Eye (tissue), 1 donor: ENCODE results near the gene UBE2D2.
"Not testable (repeated sequence)": the region's sequence is repeated elsewhere in the genome, so short reads cannot be mapped to it uniquely, and the experiment has no call there.

ENCODE experiments used
- DNase-seq: peaks from one replicate; pipeline ENCODE4 v3.0.0-alpha.2; 2015

UBE2D2 gene

DNA sequence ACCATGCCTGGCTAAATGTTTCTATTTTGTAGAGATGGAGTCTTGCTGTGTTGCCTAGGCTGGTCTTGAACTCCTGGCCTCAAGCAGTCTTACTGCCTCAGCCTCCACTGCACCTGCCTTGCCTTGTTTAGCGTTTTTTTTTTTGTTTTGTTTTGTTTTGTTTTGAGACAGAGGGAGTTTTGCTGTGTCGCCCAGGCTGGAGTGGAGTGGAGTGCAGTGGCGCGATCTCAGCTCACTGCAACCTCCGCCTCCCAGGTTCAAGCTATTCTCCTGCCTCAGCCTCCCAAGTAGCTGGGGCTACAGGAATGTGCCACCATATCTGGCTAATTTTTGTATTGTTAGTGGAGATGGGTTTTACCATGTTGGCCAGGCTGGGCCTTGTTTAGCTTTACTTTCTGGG lies 27.0 kb downstream of the UBE2D2 start:
- DNase-seq: not testable (repeated sequence)

DNA sequence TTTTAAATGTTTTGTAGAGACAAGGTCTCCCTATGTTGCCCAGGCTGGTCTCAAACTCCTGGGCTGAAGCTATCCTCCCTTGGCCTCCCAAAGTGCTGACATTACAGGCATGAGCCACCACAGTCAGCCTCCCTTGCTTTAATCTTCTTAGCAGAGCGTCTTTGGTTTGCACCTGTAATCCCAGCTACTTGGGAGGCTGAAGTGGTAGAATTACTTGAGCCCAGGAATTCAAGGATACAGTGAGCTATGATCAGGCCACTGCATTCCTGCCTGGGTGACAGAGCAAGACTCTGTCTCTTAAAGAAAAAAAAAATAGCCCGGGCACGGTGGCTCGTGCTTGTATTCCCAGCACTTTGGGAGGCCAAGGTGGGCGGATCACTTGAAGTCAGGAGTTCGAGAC lies 27.8 kb downstream of the UBE2D2 start:
- no peak for DNase-seq

DNA sequence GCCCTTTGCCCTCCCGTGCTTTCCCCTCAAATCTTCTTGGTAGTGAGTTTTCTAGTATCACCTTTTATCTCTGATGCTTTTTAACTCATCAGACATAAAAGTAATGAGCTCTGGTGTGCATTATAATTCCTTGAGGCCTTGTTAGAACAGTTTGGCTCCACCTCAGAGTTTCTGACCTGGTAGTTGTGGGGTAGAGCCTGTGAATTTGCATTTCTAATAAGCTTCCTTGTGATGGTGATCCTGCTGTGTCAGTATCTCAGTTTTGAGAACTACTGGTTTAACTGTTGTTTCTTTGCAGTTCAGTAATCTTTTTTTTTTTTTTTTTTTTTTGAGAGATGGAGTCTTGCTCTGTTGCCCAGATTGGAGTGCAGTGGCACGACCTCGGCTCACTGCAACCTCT lies 31.1 kb downstream of the UBE2D2 start:
- no peak for DNase-seq

DNA sequence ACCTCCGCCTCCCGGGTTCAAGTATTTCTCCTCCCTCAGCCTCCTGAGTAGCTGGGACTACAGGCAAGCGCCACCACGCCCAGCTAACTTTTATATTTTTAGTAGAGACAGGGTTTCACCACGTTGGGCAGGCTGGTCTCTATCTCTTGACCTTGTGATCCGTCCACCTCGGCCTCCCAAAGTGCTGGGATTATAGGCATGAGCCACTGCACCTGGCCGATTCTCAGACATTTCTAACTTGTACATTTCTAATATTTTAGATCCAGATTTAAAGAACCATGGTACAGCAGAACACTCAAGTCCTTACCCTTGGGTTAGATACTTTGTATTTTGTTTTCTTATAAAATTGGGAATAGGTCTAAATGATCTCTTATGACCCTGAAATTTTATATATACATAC lies 31.9 kb downstream of the UBE2D2 start:
- DNase-seq: not testable (repeated sequence)

DNA sequence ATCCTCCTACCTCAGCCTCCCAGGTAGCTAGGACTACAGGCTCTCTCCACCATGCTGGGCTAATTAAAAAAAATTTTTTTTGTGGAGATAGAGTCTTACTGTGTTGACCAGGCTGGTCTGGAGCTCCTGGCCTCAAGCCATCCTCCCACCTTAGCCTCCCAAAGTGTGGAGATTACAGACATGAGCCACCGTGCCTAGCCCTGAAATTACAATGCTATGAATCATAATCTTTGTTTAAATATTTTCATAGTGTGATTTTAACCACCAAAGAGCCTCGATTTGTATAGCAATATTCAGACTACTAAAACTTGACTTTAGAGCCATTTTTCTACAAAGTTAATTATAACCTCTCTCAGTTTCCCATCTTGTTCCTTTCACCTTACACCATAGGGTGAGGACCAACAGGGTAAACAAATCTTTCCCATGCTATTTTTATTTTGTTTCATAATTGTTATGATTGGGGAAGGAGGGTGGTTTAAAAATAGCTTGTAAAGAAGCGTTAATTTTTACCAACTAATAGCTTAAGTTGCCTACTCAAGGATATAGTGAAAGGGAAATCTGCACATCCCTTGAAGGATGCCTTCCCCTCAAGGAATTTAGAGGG lies 32.7 kb downstream of the UBE2D2 start:
- DNase-seq: no peak

DNA sequence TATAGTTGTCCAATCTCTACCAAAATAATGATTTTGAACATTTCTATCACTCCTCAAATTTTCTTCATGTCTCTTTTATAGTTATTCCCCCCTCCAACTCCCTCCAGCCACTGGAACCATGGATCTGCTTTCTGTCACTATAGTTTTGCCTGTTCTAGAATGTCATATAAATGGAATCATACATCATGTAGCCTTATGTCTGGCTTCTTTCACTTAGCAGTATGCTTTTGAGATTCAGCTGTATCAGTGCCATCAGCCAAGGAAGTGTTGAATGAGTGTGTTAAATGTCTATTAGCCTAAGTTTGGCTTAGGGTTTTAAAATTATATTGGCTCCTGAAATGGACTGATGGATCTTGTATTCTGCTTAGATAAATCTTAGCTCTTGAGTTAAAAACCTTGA lies 36.0 kb downstream of the UBE2D2 start:
- no peak for DNase-seq

DNA sequence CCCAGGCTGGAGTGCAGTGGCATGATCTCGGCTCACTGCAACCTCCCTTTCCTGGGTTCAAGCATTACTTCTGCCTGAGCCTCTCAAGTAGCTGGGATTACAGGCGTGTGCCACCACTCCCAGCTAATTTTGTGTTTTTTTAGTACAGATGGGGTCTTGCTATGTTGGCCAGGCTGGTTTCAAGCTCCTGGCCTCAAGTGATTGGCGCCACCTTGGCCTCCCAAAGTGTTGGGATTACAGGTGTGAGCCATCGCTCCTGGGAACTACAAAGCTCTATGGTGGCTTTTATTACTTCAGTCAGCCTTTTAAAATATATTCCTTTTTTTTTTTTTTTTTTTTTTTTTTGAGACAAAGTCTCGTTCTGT lies 37.4 kb downstream of the UBE2D2 start:
- not testable (repeated sequence) for DNase-seq

DNA sequence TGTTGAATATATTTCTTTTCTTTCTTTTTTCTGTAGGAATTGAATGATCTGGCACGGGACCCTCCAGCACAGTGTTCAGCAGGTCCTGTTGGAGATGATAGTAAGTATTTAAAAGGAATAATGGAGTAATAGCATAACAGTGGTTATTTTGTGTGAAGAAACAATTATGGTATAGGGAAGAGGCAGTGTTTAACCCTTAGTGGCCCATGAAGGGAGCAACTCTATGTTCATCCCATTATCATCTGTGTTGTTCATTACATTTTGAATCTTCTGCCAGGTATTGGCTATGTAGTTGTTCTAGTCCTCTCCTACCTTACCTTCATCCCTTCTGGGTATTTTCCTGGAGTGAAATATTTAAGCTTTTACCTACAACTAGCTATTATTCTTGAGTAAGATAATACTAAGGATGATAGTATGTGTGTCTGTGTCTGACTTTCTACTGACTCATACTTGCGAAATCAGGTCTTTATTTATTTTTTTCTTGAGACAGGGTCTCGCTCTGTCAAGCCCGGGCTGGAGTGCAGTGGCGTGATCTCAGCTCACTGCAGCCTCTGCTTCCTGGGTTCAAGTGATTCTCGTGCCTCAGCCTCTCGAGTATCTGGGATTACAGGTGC lies 39.3 kb downstream of the UBE2D2 start:
- DNase-seq: no peak

DNA sequence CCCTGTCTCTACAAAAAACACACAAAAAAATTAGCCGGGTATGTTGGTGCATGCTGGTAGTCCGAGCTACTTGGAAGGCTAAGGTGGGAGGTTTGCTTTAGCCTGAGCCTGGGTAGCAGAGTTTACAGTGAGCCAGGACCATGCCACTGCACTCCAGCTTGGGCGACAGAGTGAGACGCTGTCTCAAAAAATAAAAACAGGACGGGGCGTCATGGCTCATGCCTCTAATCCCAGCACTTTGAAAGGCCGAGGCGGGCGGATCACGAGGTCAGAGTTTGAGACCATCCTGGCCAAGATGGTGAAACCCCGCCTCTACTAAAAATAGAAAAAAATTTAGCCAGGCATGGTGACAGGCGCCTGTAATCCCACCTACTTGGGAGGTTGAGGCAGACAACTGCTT lies 40.3 kb downstream of the UBE2D2 start:
- DNase-seq: no peak

DNA sequence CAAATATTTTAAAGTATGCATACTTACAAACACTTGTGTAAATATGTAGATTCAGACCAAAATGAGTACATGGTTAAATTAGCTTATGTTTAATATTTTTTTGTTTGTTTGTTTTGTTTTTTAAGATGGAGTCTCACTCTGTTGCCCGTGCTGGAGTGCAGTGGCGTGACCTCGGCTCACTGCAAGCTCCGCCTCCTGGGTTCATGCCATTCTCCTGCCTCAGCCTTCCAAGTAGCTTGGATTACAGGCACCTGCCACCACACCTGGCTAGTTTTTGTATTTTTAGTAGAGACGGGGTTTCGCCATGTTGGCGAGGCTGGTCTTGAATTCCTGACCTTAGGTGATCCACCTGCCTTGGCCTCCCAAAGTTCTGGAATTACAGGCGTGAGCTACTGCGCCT lies 40.8 kb downstream of the UBE2D2 start:
- not testable (repeated sequence) for DNase-seq

DNA sequence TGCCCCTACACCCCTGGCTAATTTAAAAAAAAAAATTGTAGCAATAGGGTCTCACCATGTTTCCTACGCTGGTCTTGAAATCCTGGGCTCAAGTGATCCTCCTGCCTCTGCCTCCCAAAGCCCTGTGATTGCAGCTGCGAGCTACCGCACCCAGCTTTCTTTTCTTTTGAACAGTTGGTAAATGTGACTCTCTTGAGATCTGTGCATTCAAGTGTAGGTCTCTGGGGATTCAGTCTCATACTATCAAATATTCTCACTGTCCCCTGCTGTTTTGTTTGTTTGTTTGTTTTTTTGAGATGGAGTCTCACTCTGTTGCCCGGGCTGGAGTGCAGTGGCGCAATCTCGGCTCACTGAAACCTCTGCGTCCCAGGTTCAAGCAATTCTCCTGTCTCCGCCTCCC lies 44.7 kb downstream of the UBE2D2 start:
- DNase-seq: no peak

DNA sequence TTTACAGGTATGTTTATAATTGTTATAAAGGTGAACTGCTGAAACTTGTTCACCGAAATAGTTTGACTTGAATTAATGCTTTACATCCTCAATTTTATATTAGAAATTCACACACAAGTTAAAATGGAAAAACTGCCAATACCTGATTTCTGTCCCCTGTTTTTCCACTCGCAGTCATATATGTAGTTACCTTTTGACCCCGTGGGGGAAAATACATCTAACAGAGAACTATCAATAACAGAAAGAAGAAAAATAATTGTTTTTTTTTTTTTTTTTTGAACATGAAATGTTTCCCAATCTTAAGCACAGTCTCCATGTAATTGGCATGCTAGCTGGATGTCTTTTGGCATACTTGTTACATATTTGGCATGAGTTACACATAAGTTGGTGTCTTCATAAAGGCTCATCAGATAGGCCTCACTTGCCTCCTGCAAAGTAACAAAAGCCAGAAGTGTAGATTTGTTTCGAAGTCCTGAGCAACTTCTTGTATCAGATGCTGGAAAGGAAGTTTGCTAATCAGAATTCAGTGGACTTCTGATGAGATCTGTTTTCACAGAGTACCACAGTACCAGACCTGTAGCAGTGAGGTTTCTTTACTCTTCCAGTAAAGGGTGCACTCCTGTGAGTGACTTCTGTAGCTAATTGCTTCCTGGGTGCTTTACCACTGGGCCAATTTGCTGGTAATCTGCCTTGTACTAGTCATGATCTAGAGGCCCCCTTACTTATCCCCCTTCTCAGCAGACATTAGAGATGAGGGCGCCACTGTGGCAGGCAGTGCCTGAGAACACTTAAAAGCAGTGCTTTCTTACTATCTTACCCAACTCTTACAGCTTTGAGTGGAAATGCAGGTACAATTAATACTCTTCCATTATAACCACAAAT lies 50.8 kb downstream of the UBE2D2 start:
- no peak for DNase-seq

DNA sequence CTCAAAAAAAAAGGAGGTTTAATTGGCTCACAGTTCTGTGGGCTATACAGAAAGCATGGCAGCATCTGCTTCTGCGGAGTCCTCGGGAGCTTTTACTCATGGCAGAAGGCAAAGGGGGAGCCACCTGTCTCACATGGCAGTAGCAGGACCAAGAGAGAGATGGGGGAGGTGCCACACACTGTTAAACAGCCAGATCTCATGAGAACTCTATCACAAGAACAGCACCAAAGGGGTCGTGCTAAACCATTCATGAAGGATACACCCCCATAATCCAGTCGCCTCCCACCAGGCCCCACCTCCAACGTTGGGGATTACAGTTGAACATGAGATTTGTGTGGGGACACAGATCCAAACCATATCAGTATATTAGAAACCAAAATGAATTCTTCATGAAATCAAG lies 58.7 kb downstream of the UBE2D2 start:
- no peak for DNase-seq

DNA sequence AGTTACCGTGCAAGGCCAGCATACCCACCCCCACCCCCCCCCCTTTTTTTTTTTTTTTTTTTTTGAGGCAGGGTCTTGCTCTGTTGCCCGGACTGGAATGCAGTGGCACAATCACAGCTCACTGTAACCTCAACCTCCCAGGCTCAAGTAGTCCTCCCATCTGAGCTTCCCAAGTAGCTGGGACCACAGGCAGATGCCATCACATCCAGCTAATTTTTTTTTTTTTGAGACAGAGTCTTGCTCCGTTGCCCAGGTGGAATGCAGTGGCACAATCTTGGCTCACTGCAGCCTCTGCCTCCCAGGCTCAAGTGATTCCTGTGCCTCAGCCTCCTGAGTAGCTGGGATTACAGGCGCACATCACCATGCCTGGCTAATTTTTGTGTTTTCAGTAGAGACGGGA lies 64.3 kb downstream of the UBE2D2 start:
- not testable (repeated sequence) for DNase-seq

DNA sequence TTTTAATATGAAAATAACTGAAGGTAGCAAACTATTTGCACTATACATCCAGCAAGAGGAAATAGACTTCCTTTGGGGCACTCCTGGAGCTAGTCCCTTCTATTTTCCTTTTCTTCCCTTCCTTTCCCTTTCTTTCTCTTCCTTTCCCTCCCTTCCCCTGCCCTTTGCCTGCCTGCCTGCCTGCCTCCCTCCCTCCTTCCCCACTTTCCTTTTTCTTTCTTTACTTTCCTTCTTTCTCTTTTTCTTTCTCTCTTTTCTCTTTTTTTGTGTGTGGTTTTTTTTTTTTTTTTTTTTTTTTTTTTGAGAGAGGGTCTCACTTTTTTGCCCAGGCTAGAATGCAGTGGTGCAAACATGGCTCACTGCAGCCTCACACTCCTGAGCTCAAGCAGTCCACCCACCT lies 69.7 kb downstream of the UBE2D2 start:
- no peak for DNase-seq

DNA sequence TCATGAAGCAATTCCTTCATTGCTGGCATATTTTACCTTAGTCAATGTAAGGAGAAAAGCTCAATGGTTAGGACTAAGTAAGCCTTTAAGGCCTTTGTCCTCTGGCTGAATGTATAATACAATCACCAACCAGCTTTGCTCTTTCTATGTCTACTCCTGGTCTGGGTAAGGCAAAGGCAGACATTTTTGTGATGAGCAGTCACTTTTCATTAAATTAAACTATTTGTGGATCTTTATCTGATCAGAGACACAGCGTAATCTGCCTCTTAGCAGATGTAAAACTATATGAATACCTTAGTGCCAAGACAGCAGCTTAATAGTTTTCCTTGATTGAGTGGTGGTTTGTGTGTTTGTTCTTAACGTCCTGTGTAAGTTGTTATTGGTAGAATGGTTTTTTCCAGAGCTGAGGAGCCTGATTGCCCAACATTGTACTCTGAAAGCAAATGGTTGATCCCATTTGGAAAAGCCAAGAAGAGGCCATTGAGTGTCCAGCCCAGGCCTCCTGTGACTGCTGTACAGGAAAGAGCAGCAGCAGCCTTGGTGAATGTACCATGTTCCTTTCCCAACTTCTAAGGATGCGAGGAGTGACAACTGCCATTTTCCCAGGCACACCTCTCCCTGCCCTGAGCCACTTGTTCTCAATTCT lies 70.5 kb downstream of the UBE2D2 start:
- no peak for DNase-seq

DNA sequence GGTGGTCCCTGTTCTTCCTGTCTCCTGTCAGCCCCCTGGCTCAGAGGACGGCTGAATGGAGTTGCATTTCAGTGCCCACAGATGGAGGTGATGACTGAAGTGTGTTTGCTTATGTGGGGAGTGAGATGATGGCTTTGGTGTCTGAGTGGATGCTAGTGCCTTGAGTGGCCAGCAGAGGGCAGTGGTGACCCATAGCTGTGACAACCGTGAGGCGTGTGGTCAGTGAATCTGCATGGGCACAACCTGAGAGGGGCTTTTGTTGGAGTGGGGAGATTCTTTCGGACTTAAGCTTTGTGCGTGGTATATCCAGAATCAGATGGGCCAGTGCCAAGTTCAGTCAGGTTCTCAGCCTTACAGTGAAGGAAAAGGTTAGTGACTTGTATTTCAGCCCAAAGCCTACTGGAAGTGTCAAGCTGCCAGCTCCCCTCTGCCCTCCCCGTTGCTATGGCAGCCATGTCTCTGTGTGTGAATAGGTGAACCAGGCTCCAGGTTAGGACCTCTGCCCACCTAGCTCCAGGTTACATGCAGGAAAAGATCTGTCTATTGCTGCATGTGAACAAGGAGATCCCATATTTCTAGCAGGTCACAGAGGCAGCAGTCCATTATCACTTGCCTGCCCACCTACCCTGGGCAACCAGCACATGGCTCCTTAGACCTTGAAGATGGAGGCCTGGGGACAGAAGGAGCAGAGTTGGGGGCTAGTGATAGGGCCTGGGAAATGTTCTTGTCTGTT lies 72.3 kb downstream of the UBE2D2 start:
- peak; percentile 94 for DNase-seq

DNA sequence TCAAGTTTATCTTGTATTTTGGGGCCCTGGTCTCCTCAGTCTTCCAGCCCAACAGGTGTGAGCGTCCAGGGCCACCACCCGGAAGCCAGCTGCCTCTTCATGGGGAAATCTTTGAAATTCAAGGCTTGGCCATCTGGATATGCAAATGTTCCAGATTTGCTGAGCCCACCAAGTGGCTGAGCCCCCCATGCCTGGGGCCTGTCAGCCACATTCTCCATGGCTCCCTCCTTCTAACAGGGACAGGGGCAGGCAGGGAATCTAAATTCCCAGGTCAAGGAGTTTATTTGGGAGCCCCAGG lies 72.8 kb downstream of the UBE2D2 start:
- peak; percentile 36 for DNase-seq

DNA sequence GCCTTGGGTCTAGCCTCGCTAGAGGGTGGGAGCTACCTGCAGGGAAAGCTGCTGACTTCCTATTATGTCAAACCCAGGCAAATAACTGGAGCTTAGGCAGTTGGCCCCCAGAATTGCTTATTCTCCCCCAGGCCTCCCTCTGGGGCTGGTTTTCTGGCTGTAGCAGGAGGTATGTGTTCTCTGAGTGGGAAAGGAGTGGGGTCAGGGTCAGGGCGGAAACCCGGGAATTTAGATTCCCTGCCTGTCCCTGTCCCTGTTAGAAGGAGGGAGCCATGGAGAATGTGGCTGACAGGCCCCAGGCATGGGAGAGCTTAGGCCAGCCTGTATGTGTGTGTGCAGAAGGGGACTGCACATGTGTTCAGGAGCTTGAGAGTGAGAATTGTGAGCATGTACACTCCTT lies 73.4 kb downstream of the UBE2D2 start:
- DNase-seq: peak; percentile 17

DNA sequence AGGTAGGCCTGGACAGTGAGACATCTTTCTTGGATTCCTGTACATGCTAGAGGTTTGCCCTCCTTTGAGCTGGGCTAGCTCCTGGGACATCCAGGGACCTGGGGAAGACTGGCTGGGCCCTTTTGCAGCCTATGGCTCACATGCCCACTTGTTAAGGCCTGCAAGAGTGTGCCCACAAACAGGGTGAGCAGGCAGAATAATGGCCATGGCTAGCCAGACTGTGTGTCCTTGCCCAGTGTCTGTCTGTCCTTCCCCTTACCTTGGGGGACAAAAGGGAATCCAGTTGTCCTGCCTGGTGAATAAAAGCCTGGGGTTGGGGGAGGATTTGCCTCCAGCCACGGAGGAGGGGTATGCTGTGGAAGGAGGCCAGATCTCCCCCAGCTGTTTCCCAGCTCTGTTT lies 74.1 kb downstream of the UBE2D2 start:
- DNase-seq: no peak

DNA sequence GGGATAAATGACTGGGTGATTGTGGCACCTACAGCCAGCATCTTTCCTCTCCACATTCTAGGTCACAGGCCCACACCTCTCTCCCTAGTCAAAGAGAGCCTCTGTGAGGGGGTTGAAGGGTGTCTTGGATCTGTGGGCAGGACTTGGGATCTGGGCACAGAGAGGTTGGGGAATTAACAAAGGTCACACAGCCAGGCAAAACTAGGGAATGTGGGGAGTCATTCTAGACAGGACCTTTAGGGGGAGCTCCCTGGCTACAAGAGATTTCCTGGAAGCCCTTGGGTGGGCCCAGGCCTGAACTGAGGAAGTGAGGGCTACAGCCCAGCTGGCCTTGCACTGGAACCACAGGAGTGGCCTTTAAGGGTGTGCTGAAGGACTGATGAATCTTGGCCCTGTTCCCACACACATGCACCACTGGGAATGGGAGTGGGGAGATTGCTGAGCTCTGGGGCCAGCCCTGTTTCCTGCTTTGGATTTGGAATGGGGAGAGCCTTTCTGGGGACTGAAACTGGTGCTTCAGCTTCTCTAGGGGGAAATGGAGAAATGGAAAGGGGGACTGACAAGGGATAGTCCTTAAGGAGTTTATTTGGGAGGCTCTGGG lies 74.6 kb downstream of the UBE2D2 start:
- DNase-seq: peak; percentile 80

DNA sequence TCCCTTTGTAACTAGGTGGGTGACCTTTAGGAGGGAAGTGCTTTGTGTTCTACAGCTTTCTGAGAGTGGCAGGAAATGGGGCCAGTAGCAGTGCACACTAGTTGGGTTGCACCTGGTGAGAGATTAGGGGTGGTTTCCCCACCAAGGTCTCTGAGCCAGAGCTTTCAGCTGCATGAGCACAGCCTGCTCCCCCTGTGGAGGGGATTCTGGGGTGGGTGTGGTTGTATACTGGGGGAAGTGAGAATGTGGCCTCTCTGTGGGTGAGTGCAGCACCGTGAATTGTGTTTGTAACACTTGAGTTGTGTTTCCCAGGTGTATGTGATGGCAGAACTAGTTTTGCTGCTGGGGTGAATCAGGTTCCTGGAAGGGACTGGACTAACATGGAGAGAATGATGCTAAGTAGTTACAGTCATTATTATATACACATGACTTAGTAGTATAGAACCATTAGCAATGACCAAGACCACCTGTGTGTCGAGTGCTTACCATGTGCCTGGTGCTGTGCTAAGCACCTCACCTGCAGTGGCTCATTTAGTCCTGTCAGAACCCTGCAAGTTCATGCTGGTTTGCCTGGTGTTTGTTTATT lies 75.2 kb downstream of the UBE2D2 start:
- DNase-seq: peak; percentile 27
